WI38 (cell line): ENCODE measurements around the gene PI16.

Experiments used
- H3K4me3 ChIP-seq: 2 replicates; pipeline ENCODE4 v1.5.1; 2011; ENCODE audit warnings: low read depth, mild to moderate bottlenecking, control low read depth, low read length
- CTCF ChIP-seq: IDR thresholded peaks from 2 replicates; pipeline ENCODE4 v1.5.1; 2012; ENCODE audit warnings: low read depth, mild to moderate bottlenecking, control low read depth, low read length

The PI16 gene

GRCh38 chr6:36957773-36958271 is 3.3 kb downstream of the PI16 start:
- no peak for TF ChIP-seq CTCF
- H3K4me3 ChIP-seq: no peak overlapping the region

GRCh38 chr6:36958775-36959554 is 4.4 kb downstream of the PI16 start:
- no peak overlapping the region for H3K4me3 ChIP-seq
- no peak for TF ChIP-seq CTCF

GRCh38 chr6:36959555-36960250 is 5.2 kb downstream of the PI16 start:
- TF ChIP-seq CTCF: no peak
- no peak overlapping the region for H3K4me3 ChIP-seq

- no peak for TF ChIP-seq CTCF
- H3K4me3 ChIP-seq: no peak overlapping the region
These were observed 7.2 kb downstream of the PI16 start for GRCh38 chr6:36961441-36962435.

GRCh38 chr6:36962874-36963273 is 8.3 kb downstream of the PI16 start:
- no peak overlapping the region for H3K4me3 ChIP-seq
- TF ChIP-seq CTCF: no peak

GRCh38 chr6:36963451-36964290 is 9.1 kb downstream of the PI16 start:
- no peak overlapping the region for H3K4me3 ChIP-seq

More at GRCh38 chr6:36963451-36964290, 9.1 kb downstream of the PI16 start:
- no peak for TF ChIP-seq CTCF
